HL-60 (cell line): ENCODE data around the gene NHERF2.

Experiments
- DNase-seq, 2 experiments: peaks; one replicate each; pipeline ENCODE4 v3.0.0-alpha.2; 2010 to 2020; ENCODE audit warnings: low read depth in 1 of 2, low spot score in 1 of 2
- H3K27ac ChIP-seq: fragments of 250-450 bp; sonication (Bioruptor Pico); replicated peaks from 2 replicates; pipeline ENCODE4 v1.5.1; 2020; ENCODE audit warnings: mild to moderate bottlenecking, moderate library complexity
- H3K27me3 ChIP-seq: fragments of 250-450 bp; sonication (Bioruptor Pico); 2 replicates; pipeline ENCODE4 v1.5.1; 2021; ENCODE audit warnings: mild to moderate bottlenecking, moderate library complexity; ENCODE audit not compliant: insufficient read depth, poor library complexity, severe bottlenecking
- H3K4me3 ChIP-seq: replicated peaks from 2 replicates; pipeline ENCODE4 v1.5.1; 2011; ENCODE audit warnings: mild to moderate bottlenecking, control low read depth, low read length; ENCODE audit not compliant: insufficient read depth
- GABPA ChIP-seq: IDR thresholded peaks from 2 replicates; pipeline ENCODE4 v1.6.1; 2012; ENCODE audit warnings: low read depth
- POLR2AphosphoS5 ChIP-seq: IDR thresholded peaks from 2 replicates; pipeline ENCODE4 v1.6.1; 2012; ENCODE audit warnings: low read depth
- SPI1 ChIP-seq: IDR thresholded peaks from 2 replicates; pipeline ENCODE4 v1.6.1; 2012; ENCODE audit warnings: low read depth, mild to moderate bottlenecking, borderline replicate concordance
- TF ChIP-seq, protein P1 (sequence below): IDR thresholded peaks from one replicate; pipeline ENCODE4 v1.5.1; 2011; ENCODE audit warnings: low read length, control low read depth, inconsistent platforms; ENCODE audit not compliant: insufficient read depth
- TF ChIP-seq, protein P2 (sequence below): IDR thresholded peaks from 2 replicates; pipeline ENCODE4 v1.6.1; 2012; ENCODE audit warnings: low read depth; ENCODE audit not compliant: insufficient replicate concordance

The NHERF2 gene

DNA sequence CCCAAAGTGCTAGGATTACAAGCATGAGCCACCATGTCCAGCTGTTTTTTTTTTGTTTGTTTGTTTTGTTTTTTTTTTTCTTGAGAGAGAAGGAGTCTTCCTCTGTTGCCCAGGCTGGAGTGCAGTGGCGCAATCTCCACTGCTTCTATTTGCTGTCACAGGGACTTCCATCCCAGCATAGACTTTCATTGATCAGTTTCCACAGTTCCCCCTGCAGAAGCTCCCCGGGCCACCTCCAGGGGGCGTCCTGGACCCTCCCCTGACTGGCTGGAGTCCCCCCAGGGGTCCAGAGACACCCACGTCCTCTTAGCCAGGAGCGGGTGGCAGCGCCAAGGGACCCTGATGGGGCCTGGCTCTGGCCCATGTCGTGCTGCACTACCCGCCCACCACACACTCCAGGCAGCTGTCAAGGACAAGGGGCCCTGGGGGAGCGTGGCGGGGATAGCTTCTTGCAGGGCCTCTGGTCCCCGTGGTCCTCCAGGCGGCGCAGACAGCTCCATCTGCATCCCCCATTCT is 10.2 kb upstream of the NHERF2 start:
- no peak for DNase-seq
- Histone ChIP-seq H3K27me3 (peaks cover 16% of the 10 kb centered on the region), H3K27ac (no peak overlapping the region), H3K4me3 (no peak overlapping the region)
- TF ChIP-seq, protein P1, sequence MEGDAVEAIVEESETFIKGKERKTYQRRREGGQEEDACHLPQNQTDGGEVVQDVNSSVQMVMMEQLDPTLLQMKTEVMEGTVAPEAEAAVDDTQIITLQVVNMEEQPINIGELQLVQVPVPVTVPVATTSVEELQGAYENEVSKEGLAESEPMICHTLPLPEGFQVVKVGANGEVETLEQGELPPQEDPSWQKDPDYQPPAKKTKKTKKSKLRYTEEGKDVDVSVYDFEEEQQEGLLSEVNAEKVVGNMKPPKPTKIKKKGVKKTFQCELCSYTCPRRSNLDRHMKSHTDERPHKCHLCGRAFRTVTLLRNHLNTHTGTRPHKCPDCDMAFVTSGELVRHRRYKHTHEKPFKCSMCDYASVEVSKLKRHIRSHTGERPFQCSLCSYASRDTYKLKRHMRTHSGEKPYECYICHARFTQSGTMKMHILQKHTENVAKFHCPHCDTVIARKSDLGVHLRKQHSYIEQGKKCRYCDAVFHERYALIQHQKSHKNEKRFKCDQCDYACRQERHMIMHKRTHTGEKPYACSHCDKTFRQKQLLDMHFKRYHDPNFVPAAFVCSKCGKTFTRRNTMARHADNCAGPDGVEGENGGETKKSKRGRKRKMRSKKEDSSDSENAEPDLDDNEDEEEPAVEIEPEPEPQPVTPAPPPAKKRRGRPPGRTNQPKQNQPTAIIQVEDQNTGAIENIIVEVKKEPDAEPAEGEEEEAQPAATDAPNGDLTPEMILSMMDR = peak; percentile 18
- TF ChIP-seq GABPA (no peak), POLR2AphosphoS5 (no peak), SPI1 (no peak)
- TF ChIP-seq, protein P2, sequence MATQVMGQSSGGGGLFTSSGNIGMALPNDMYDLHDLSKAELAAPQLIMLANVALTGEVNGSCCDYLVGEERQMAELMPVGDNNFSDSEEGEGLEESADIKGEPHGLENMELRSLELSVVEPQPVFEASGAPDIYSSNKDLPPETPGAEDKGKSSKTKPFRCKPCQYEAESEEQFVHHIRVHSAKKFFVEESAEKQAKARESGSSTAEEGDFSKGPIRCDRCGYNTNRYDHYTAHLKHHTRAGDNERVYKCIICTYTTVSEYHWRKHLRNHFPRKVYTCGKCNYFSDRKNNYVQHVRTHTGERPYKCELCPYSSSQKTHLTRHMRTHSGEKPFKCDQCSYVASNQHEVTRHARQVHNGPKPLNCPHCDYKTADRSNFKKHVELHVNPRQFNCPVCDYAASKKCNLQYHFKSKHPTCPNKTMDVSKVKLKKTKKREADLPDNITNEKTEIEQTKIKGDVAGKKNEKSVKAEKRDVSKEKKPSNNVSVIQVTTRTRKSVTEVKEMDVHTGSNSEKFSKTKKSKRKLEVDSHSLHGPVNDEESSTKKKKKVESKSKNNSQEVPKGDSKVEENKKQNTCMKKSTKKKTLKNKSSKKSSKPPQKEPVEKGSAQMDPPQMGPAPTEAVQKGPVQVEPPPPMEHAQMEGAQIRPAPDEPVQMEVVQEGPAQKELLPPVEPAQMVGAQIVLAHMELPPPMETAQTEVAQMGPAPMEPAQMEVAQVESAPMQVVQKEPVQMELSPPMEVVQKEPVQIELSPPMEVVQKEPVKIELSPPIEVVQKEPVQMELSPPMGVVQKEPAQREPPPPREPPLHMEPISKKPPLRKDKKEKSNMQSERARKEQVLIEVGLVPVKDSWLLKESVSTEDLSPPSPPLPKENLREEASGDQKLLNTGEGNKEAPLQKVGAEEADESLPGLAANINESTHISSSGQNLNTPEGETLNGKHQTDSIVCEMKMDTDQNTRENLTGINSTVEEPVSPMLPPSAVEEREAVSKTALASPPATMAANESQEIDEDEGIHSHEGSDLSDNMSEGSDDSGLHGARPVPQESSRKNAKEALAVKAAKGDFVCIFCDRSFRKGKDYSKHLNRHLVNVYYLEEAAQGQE = no peak

DNA sequence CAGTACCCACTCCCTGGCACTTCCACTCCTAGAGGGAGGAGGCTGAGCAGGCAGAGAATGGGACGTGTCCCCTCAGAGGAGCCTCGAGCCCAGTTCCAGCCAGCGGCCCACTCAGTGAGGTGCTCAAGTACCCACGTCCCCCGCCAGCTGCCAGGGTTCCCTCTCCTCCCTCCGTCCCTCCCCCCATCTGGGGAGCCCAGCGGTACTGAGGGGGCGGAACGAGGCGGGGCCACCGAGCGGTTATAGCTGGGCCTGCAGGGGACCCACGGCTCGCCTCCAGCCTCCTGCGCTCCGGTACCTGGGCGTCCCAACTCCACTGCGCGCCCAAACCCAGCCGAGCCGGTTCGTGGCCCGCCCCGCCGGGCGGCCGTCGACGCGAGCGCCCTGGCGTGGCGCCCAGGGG is 7.2 kb upstream of the NHERF2 start, which contains the start of gene NPW:
NPW (plus strand) TSS at position 268 of the 403 bp plus-strand sequence.
- peaks cover 19% of the 10 kb centered on the region for H3K27me3 ChIP-seq
- no peak within 1 kb of the TSS for H3K4me3 ChIP-seq
- TF ChIP-seq, protein P1 = no peak
- no peak within 1 kb of the TSS for H3K27ac ChIP-seq
- no peak for DNase-seq

DNA sequence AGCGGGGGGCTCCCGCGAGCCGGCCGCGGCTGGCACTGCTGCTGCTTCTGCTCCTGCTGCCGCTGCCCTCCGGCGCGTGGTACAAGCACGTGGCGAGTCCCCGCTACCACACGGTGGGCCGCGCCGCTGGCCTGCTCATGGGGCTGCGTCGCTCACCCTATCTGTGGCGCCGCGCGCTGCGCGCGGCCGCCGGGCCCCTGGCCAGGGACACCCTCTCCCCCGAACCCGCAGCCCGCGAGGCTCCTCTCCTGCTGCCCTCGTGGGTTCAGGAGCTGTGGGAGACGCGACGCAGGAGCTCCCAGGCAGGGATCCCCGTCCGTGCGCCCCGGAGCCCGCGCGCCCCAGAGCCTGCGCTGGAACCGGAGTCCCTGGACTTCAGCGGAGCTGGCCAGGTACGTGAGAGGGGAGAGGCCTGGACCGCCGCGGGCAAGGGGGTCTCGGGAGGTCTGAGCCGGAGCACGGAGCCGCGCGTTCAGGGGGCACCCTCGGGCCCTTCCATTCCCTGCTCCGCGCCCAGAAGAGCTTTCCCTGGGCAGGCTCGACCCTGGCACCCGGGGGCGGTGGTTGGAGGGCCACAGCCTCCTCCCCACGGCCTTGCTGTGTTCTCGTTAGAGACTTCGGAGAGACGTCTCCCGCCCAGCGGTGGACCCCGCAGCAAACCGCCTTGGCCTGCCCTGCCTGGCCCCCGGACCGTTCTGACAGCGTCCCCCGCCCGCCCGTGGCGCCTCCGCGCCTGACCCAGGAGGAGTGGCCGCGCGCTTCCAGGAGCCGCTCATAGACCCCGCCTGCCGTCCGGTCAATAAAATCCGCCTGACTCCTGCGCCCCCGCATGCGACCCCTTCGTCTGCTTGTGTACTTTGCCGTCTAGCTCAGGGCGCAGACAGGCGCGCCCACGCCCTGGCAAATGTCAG is 6.5 kb upstream of the NHERF2 start:
- Histone ChIP-seq H3K4me3 (no peak overlapping the region), H3K27ac (no peak overlapping the region), H3K27me3 (peaks cover 19% of the 10 kb centered on the region)
- no peak for DNase-seq
- TF ChIP-seq POLR2AphosphoS5 (no peak), SPI1 (no peak)
- TF ChIP-seq, protein P1 = no peak

DNA sequence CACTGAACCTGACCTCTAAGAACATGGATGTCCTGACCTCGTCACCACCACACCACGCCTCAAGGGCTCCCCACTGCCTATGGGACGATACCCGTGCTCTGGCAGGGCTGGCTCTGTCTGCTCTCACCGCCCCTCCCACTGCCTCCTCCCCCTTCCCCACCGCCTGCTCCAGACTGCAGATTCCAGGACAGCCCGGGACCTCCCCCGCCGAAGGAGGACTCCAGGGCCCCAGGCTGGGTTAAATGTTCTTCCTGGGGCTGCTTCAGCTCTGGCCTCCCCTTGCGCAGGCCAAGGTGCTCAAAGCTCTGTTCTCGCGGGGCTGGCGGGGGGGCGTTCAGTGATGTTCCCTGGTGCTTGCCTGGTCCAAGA is 4.0 kb upstream of the NHERF2 start:
- TF ChIP-seq GABPA (no peak), POLR2AphosphoS5 (no peak), SPI1 (no peak)
- TF ChIP-seq, protein P1 = no peak
- TF ChIP-seq, protein P2 = no peak
- Histone ChIP-seq H3K27ac (no peak overlapping the region), H3K27me3 (peaks cover 33% of the 10 kb centered on the region), H3K4me3 (peak overlapping the region; percentile 17; the same call in 1 of the 2 replicates)
- DNase-seq = no peak
